GM10847 (cell line): ENCODE measurements around the gene MAN2A1.

Experiments used
- POLR2A ChIP-seq: IDR thresholded peaks from 2 replicates; pipeline ENCODE4 v1.6.1; 2011; ENCODE audit not compliant: insufficient read length; ENCODE audit errors: extremely low read depth

MAN2A1 gene

DNA sequence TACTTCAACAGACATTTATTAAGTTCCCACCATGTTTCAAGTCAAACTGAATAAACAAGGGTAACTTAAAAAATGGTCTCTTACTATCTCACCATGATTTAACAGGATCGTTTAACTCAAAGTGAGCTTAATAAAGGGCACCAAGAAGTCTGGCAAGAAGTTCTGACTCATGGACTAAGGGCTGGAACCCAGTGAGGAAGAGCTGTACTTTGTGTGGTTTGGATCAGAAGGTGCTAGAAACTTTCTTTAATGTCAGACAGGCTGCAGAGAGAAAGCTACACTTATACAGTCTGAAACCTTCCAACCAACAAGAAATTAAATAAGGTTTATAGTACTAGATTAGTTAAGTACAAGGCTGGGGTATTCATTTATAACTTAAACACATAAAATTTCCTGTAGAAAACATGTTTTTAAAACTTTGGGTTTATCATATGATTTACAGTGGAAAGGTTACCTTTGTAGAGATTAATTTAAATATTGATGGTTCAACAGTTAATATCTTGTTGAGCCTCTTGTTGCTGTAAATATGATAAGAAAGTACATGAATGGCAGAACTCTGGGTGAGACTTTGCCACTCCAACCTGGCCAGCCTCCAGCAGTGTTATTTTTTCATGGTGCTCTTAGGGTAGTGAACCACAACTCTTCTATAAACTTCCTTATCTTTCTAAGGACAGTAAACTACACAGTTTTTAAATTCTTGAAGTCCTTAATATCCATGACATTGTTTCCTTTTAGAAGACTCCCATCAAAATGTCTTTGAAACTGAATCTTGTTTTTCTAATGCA lies 162.8 kb downstream of the MAN2A1 start:
- TF ChIP-seq POLR2A, result no peak

DNA sequence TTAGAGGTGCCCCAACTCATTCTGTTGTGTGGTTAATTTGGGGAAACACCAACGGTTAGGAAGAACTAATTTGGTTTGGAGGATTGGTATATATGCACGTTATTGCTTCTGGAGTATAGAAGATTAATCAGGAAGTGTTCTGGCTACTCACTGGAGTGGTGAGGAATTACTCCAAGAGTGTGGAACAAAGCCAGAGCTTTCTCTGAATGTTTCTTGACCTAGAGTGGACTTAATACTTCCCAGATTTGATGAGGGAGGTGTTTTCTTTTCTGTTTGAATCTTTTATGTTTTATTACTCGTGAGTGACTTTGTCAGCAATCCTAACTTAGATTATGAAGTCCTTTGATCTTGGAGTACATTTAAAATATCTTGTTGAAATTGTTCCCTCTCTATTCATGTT lies 163.7 kb downstream of the MAN2A1 start:
- TF ChIP-seq POLR2A, result no peak

- TF ChIP-seq POLR2A, result no peak
Measured at GRCh38 chr5:109855056-109855455, 165.3 kb downstream of the MAN2A1 start.

GRCh38 chr5:109857405-109858031 lies 167.8 kb downstream of the MAN2A1 start:
- no peak for TF ChIP-seq POLR2A

GRCh38 chr5:109859537-109859936 lies 169.8 kb downstream of the MAN2A1 start:
- no peak for TF ChIP-seq POLR2A

- TF ChIP-seq POLR2A, result no peak
Measured at GRCh38 chr5:109862301-109862700, 172.6 kb downstream of the MAN2A1 start.

GRCh38 chr5:109863752-109864151 lies 174.0 kb downstream of the MAN2A1 start:
- TF ChIP-seq POLR2A, result no peak

- TF ChIP-seq POLR2A, result no peak
Measured at GRCh38 chr5:109865637-109866036, 175.9 kb downstream of the MAN2A1 start.

DNA sequence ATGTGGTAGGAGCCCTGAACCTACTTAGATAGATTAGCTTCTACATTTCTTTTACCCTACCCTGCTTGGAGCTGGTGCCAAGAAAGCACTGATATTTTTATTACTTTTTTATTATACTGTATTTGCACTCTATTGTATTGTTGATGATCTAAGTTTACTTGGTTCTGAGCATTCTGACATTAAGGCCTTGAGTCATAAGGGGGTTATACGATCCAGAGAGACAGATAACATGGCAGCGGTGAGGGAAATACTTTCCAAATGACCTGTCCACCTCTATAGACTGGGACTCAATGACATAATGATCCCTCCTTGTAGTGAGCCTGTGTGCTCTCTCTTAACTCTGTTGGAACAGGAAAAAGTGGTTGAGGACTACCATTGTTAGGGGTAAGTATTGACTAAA lies 176.3 kb downstream of the MAN2A1 start:
- no peak for TF ChIP-seq POLR2A

- no peak for TF ChIP-seq POLR2A
Measured at GRCh38 chr5:109868737-109869136, 179.0 kb downstream of the MAN2A1 start.

GRCh38 chr5:109873687-109874086 lies 184.0 kb downstream of the MAN2A1 start:
- TF ChIP-seq POLR2A, result no peak

GRCh38 chr5:109874108-109874507 lies 184.4 kb downstream of the MAN2A1 start:
- TF ChIP-seq POLR2A, result no peak

- no peak for TF ChIP-seq POLR2A
Measured at GRCh38 chr5:109876030-109876725, 186.5 kb downstream of the MAN2A1 start.

DNA sequence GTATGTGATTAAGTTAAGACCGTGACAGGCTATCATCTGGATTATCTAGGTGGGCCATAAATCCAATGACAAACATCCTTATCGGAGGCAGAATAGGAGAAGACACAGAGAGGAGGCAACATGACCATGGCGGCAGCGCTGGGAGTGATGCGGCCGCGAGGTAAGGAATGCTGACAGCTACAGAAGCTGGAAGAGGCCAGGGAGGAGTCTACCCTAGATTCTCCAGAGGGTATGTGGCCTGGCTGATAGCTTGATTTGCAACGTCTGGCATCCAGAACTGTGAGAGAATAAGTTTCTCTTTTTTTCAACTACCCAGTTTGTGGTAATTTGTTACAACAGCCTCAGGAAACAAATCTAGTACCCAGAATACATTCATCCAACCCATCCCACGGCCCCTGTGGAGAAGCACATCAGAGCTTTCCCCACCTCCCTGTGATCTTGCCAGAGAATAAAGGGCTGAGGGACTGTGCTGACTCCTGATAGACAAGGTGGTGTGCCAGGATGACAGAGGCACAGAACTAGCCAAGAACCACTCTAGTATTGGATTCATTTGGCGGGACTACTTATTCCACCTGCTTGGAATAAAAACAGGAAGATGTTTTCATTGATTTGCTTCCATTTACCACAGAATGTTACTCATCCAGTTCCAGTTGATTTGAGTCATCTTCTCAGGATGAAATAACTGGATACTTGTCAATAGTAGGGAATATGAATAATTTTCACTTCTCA lies 187.4 kb downstream of the MAN2A1 start:
- no peak for TF ChIP-seq POLR2A

GRCh38 chr5:109877670-109878045 lies 187.9 kb downstream of the MAN2A1 start:
- no peak for TF ChIP-seq POLR2A
